Measurements from ENCODE around the gene NCOA1.

GRCh38 chr2:24749069-24749691 is 258.1 kb downstream of the NCOA1 start:
- TF ChIP-seq REST (IDR thresholded peaks at IDR 0.05; ENCODE audit: insufficient read depth in 1 of 2, low read depth in 2 of 2, low read length in 1 of 2) = no peak
- TF ChIP-seq, protein P1, sequence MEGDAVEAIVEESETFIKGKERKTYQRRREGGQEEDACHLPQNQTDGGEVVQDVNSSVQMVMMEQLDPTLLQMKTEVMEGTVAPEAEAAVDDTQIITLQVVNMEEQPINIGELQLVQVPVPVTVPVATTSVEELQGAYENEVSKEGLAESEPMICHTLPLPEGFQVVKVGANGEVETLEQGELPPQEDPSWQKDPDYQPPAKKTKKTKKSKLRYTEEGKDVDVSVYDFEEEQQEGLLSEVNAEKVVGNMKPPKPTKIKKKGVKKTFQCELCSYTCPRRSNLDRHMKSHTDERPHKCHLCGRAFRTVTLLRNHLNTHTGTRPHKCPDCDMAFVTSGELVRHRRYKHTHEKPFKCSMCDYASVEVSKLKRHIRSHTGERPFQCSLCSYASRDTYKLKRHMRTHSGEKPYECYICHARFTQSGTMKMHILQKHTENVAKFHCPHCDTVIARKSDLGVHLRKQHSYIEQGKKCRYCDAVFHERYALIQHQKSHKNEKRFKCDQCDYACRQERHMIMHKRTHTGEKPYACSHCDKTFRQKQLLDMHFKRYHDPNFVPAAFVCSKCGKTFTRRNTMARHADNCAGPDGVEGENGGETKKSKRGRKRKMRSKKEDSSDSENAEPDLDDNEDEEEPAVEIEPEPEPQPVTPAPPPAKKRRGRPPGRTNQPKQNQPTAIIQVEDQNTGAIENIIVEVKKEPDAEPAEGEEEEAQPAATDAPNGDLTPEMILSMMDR (IDR thresholded peaks at IDR 0.05) = no peak
- no peak for TF ChIP-seq SIN3A (IDR thresholded peaks at IDR 0.05; ENCODE audit: borderline replicate concordance, insufficient read depth, low read depth, low read length)

Data from Panc1 (cell line).